WI38 (cell line): Measurements from ENCODE around the gene ZNF407.

Experiments
- H3K4me3 ChIP-seq: 2 replicates; pipeline ENCODE4 v1.5.1; 2011; ENCODE audit warnings: low read depth, mild to moderate bottlenecking, control low read depth, low read length
- TF ChIP-seq, protein P1 (sequence below): IDR thresholded peaks from 2 replicates; pipeline ENCODE4 v1.5.1; 2012; ENCODE audit warnings: low read depth, mild to moderate bottlenecking, control low read depth, low read length

Gene ZNF407

GRCh38 chr18:74804677-74805076 lies 207.0 kb downstream of the ZNF407 start:
- H3K4me3 ChIP-seq = no peak overlapping the region
- TF ChIP-seq, protein P1, sequence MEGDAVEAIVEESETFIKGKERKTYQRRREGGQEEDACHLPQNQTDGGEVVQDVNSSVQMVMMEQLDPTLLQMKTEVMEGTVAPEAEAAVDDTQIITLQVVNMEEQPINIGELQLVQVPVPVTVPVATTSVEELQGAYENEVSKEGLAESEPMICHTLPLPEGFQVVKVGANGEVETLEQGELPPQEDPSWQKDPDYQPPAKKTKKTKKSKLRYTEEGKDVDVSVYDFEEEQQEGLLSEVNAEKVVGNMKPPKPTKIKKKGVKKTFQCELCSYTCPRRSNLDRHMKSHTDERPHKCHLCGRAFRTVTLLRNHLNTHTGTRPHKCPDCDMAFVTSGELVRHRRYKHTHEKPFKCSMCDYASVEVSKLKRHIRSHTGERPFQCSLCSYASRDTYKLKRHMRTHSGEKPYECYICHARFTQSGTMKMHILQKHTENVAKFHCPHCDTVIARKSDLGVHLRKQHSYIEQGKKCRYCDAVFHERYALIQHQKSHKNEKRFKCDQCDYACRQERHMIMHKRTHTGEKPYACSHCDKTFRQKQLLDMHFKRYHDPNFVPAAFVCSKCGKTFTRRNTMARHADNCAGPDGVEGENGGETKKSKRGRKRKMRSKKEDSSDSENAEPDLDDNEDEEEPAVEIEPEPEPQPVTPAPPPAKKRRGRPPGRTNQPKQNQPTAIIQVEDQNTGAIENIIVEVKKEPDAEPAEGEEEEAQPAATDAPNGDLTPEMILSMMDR = no peak

- H3K4me3 ChIP-seq = no peak overlapping the region
- TF ChIP-seq, protein P1 = no peak
Observed at GRCh38 chr18:74806073-74806472, 208.4 kb downstream of the ZNF407 start.

DNA sequence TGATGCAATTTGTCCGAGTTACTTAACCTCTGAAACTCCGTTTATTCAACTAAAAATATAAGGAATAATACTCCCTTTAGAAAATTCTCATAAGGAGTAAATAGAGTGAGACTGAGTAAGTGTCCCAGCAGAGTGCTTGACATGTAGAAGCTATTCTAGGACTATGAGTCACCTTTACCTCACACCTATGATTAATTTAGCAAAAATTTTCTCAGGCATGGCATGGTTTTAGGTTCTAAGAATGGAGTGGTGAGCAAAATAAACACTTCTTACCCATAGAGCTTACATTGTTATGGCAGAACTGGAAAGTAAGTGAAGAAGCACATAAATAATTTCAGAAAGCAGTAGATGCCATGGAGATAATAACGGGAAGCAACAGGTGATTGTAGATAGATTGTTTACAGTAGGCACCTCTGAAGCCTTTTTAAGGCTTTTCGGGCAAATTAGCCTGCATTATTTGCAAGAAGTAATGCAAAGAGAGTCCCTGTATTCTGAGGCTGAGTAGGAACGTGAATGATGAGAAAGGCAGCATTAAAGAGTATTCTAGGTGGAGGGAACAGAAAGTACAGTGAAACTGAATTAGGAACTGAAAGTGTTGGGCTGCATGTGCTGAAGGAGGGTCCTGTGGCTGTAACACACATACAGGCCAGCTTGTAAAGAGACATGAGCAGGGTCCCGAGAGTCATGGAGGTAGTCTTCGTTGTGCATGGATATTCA lies 209.2 kb downstream of the ZNF407 start:
- TF ChIP-seq, protein P1 = no peak
- 0 out of 2 replicates have a peak overlapping the region, but pooled peaks have one; percentile 15 for H3K4me3 ChIP-seq

DNA sequence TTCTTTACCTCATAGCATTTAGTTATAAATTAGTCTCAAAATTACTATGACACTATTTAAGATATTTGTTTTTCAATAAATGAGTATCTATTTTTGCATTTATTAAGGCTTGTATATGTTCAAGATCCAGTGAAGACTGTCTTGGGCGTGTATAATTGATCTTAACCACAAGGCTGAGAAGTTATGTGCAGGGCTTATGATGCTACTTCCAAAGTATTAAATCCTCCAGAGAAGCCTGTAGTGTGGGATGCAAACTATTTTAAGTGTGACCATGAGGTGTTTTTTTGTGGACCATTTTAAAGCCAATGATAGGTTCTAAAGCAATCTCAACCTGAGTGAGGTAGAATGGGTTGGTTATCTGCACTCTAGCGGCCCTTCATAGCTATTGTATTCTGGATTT lies 219.9 kb downstream of the ZNF407 start:
- no peak overlapping the region for H3K4me3 ChIP-seq
- TF ChIP-seq, protein P1 = no peak

DNA sequence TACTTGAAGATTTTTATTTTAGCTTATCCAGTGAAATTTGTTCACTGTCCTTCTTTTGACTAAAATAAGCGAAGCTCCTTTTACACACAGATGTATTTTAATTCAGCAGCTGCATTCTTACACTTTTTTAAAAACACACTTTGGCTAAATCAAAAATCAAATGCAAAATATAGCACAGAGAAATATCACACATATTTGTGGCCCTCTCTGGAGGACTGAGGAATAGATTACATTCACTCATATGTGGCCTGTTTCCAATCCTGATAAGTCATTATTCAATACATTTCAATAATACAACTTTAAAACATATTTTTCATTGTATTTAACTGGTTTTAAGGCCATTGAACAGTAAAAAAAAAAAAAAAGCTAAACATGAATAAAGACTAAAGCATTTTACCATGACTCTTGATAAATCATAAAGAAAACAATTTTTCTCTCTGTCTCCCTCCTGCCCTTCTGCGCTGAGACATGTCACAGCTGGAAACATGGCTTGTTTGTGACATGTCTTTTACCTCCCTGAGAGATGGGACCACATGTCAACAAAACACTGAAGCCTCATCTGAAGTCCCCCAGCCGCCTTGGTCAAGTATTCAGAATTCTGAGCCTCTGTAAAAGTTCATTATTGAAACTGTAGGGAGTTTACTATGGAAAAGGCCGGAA lies 221.0 kb downstream of the ZNF407 start:
- TF ChIP-seq, protein P1 = no peak
- no peak overlapping the region for H3K4me3 ChIP-seq

GRCh38 chr18:74819433-74820059 lies 221.9 kb downstream of the ZNF407 start:
- H3K4me3 ChIP-seq = no peak overlapping the region
- TF ChIP-seq, protein P1 = no peak

- TF ChIP-seq, protein P1 = no peak
- no peak overlapping the region for H3K4me3 ChIP-seq
Observed at GRCh38 chr18:74820160-74820780, 222.6 kb downstream of the ZNF407 start.
